Astrocyte (in vitro differentiated cells and primary cell): ENCODE data around the gene PITX1. TPM values are rescaled to one million over a fixed set of nuclear protein-coding genes. Genes with fewer than 3 reads are reported as not detected.

Source experiments
- DNase-seq: peaks from one replicate; pipeline ENCODE4 v3.0.0-alpha.2; 2010; ENCODE audit warnings: low read depth
- FAIRE-seq: peaks from 2 replicates; lab custom pipeline; 2011; peaks lifted over from hg19 to GRCh38; lab: Jason Lieb, UNC
- H2AFZ ChIP-seq: 2 replicates; pipeline ENCODE4 v1.6.0; 2012; ENCODE audit warnings: low read depth, low read length, inconsistent platforms
- H3K27ac ChIP-seq: 2 replicates; pipeline ENCODE4 v1.5.1; 2011; ENCODE audit warnings: low read depth, low read length, inconsistent platforms
- H3K27me3 ChIP-seq: 2 replicates; pipeline ENCODE4 v1.6.0; 2011; ENCODE audit warnings: low read length, inconsistent platforms; ENCODE audit not compliant: insufficient read depth
- H3K36me3 ChIP-seq: 2 replicates; pipeline ENCODE4 v1.5.1; 2011; ENCODE audit warnings: low read length, inconsistent platforms; ENCODE audit not compliant: insufficient read depth
- H3K4me1 ChIP-seq: 2 replicates; pipeline ENCODE4 v1.5.1; 2011; ENCODE audit warnings: low read length, inconsistent platforms; ENCODE audit not compliant: insufficient read depth
- H3K4me2 ChIP-seq: 2 replicates; pipeline ENCODE4 v1.6.0; 2012; ENCODE audit warnings: low read length, inconsistent platforms
- H3K4me3 ChIP-seq: 2 replicates; pipeline ENCODE4 v1.5.1; 2011; ENCODE audit warnings: low read depth, mild to moderate bottlenecking, low read length, inconsistent platforms; ENCODE audit not compliant: insufficient read depth
- H3K79me2 ChIP-seq: 2 replicates; pipeline ENCODE4 v1.6.0; 2012; ENCODE audit warnings: mild to moderate bottlenecking, low read length, inconsistent platforms; ENCODE audit not compliant: insufficient read depth
- H3K9ac ChIP-seq: 2 replicates; pipeline ENCODE4 v1.6.0; 2012; ENCODE audit warnings: mild to moderate bottlenecking, low read length, inconsistent platforms
- H3K9me3 ChIP-seq: 2 replicates; pipeline ENCODE4 v1.5.1; 2012; ENCODE audit warnings: low read depth, mild to moderate bottlenecking, low read length, inconsistent platforms; ENCODE audit not compliant: insufficient read depth
- H4K20me1 ChIP-seq: 2 replicates; pipeline ENCODE4 v1.6.0; 2012; ENCODE audit warnings: low read length, inconsistent platforms; ENCODE audit not compliant: insufficient read depth
- H3K27ac Mint-ChIP-seq: one replicate; pipeline ENCODE4 v1.8.0; 2021; ENCODE audit warnings: mild to moderate bottlenecking, mixed read lengths; ENCODE audit not compliant: unreplicated experiment
- H3K27me3 Mint-ChIP-seq: one replicate; pipeline ENCODE4 v1.8.0; 2021; ENCODE audit warnings: low read depth, mixed read lengths; ENCODE audit not compliant: unreplicated experiment
- H3K36me3 Mint-ChIP-seq: one replicate; pipeline ENCODE4 v1.8.0; 2021; ENCODE audit warnings: low read depth, mixed read lengths; ENCODE audit not compliant: unreplicated experiment
- H3K4me1 Mint-ChIP-seq: one replicate; pipeline ENCODE4 v1.8.0; 2021; ENCODE audit warnings: low read depth, mixed read lengths; ENCODE audit not compliant: unreplicated experiment
- H3K4me3 Mint-ChIP-seq: one replicate; pipeline ENCODE4 v1.8.0; 2021; ENCODE audit warnings: mild to moderate bottlenecking, moderate library complexity, mixed read lengths; ENCODE audit not compliant: unreplicated experiment
- H3K9me3 Mint-ChIP-seq: one replicate; pipeline ENCODE4 v1.8.0; 2021; ENCODE audit warnings: mild to moderate bottlenecking, mixed read lengths; ENCODE audit not compliant: unreplicated experiment
- CTCF ChIP-seq: IDR thresholded peaks from 2 replicates; pipeline ENCODE4 v1.5.1; 2011; ENCODE audit warnings: low read depth, mild to moderate bottlenecking, inconsistent platforms, low read length, moderate library complexity; ENCODE audit not compliant: insufficient read depth
- EZH2 ChIP-seq: IDR thresholded peaks from 2 replicates; pipeline ENCODE4 v1.6.1; 2012; ENCODE audit warnings: mild to moderate bottlenecking, low read length, inconsistent platforms; ENCODE audit not compliant: insufficient read depth
- total RNA-seq: library from RNA; stranded (reverse); gene quantifications from 2 replicates; pipeline ENCODE4 v1.2.1, GENCODE V29; 2021

The PITX1 gene
- total RNA-seq, 1 donor from 2014 or later = 0.52 TPM

- FAIRE-seq = no peak
- H3K4me3 ChIP-seq = no peak overlapping the region
Measured at GRCh38 chr5:135072387-135073281, 38.6 kb upstream of the PITX1 start.

GRCh38 chr5:135071311-135071710 is 37.3 kb upstream of the PITX1 start:
- peaks cover 11% of the 10 kb centered on the region for H3K27me3 ChIP-seq
- peaks cover 64% of the 10 kb centered on the region for H3K27me3 Mint-ChIP-seq
- H3K27ac ChIP-seq = no peak overlapping the region
- FAIRE-seq (no peak), DNase-seq (no peak)
- no peaks in the 10 kb centered on the region for H3K9me3 ChIP-seq
- no peak overlapping the region for H3K4me2 ChIP-seq
- no peak overlapping the region for H2AFZ ChIP-seq
- no peaks in the 10 kb centered on the region for H3K36me3 Mint-ChIP-seq
- no peak overlapping the region for H3K9ac ChIP-seq
- H3K27ac Mint-ChIP-seq = no peak overlapping the region
- peaks cover 4% of the 10 kb centered on the region for H3K4me1 ChIP-seq
- TF ChIP-seq EZH2 = no peak
- TF ChIP-seq CTCF = no peak
- H3K9me3 Mint-ChIP-seq = no peaks in the 10 kb centered on the region
- H3K79me2 ChIP-seq = no peaks in the 10 kb centered on the region
- no peak overlapping the region for H3K4me3 Mint-ChIP-seq
- H3K36me3 ChIP-seq = no peaks in the 10 kb centered on the region
- H4K20me1 ChIP-seq = no peaks in the 10 kb centered on the region
- peaks cover 10% of the 10 kb centered on the region for H3K4me1 Mint-ChIP-seq
- no peak overlapping the region for H3K4me3 ChIP-seq

More at GRCh38 chr5:135072387-135073281, 38.6 kb upstream of the PITX1 start:
- Histone ChIP-seq H3K9ac (no peak overlapping the region), H4K20me1 (no peaks in the 10 kb centered on the region), H3K4me1 (peaks cover 4% of the 10 kb centered on the region), H3K4me2 (no peak overlapping the region), H3K79me2 (no peaks in the 10 kb centered on the region), H3K36me3 (no peaks in the 10 kb centered on the region), H3K9me3 (no peaks in the 10 kb centered on the region), H3K27ac (no peak overlapping the region), H3K27me3 (peaks cover 14% of the 10 kb centered on the region), H2AFZ (no peak overlapping the region)
- Mint-ChIP-seq H3K36me3 (no peaks in the 10 kb centered on the region), H3K4me3 (no peak overlapping the region), H3K9me3 (no peaks in the 10 kb centered on the region), H3K27ac (no peak overlapping the region), H3K27me3 (peaks cover 58% of the 10 kb centered on the region), H3K4me1 (peaks cover 10% of the 10 kb centered on the region)
- TF ChIP-seq EZH2 = no peak
- TF ChIP-seq CTCF = no peak
- DNase-seq = no peak
